HCT116 (cell line): ENCODE results near the gene IDUA. TPM values are rescaled to one million over a fixed set of nuclear protein-coding genes. Genes with fewer than 3 reads are reported as not detected.

Experiments
- ATAC-seq: fragments of 200-7000 bp; cut with Tn5 transposase; 2 replicates; pipeline ENCODE4 v1.9.1; 2020; ENCODE audit warnings: mild to moderate bottlenecking, moderate library complexity
- BruUV-seq: library from RNA; stranded (reverse); fragments of 400-500 nt; replicated peaks from 2 replicates; lab custom pipeline; 2021; lab: Mats Ljungman, UMichigan
- CTCF ChIA-PET: fragments of 300-600 bp; sonication (Branson Sonifier 250); formaldehyde crosslinking; loops from one replicate; lab custom pipeline; 2021; ENCODE audit warnings: antibody characterized with exemption; lab: Charles Lee
- POLR2A ChIA-PET: fragments of 300-600, 350-600 bp; sonication (Branson Sonifier 250); formaldehyde crosslinking; loops from one replicate; lab custom pipeline; 2021; ENCODE audit warnings: antibody characterized with exemption; lab: Charles Lee
- RAD21 ChIA-PET, 2 experiments: fragments of 300-600 bp; sonication (Branson Sonifier 250); formaldehyde crosslinking; loops; one replicate each; lab custom pipeline; 2023; ENCODE audit warnings: low total read pairs in 2 of 2; ENCODE audit not compliant: uncharacterized antibody in 2 of 2, unreplicated experiment in 2 of 2, low non-redundant PET in 1 of 2; lab: Charles Lee
- DNase-seq: peaks from one replicate; pipeline ENCODE4 v3.0.0-alpha.2; 2010; ENCODE audit warnings: low read depth, low spot score
- H2AFZ ChIP-seq: fragments of 200-600 bp; shearing (Covaris generic), sonication (generic); 2 replicates; pipeline ENCODE4 v1.6.1; 2017; ENCODE audit warnings: low read depth, mixed run types, mixed read lengths, antibody characterized with exemption, low read length; ENCODE audit not compliant: poor library complexity, severe bottlenecking
- H3K27ac ChIP-seq: 2 replicates; pipeline ENCODE4 v1.5.1; 2012; ENCODE audit warnings: low read depth, low read length
- H3K27me3 ChIP-seq: fragments of 200-600 bp; sonication (generic); 2 replicates; pipeline ENCODE4 v1.6.1; 2016; ENCODE audit warnings: mixed run types, low read length, mixed read lengths; ENCODE audit not compliant: insufficient read depth
- H3K36me3 ChIP-seq, 2 experiments: fragments of 200-500 bp in 1 of 2; fragments of 200-600 bp in 1 of 2; sonication (Bioruptor generic) in 1 of 2; sonication (generic) in 1 of 2; 2 replicates each; pipeline versions ENCODE4 v1.5.1 to v1.6.1; 2014 to 2016; ENCODE audit warnings: low read length in 2 of 2, inconsistent platforms in 1 of 2, mixed read lengths in 1 of 2, mixed run types in 1 of 2; ENCODE audit not compliant: insufficient read depth in 2 of 2, control insufficient read depth in 1 of 2
- H3K4me1 ChIP-seq, 2 experiments: fragments of 200-600 bp in 1 of 2; sonication (generic) in 1 of 2; 2 replicates each; pipeline versions ENCODE4 v1.5.1 to v1.6.1; 2012 to 2017; ENCODE audit warnings: low read length in 2 of 2, inconsistent platforms in 1 of 2, mild to moderate bottlenecking in 1 of 2, mixed read lengths in 1 of 2, mixed run types in 1 of 2, moderate library complexity in 1 of 2; ENCODE audit not compliant: insufficient read depth in 2 of 2, control insufficient read depth in 1 of 2
- H3K4me2 ChIP-seq: fragments of 200-600 bp; sonication (generic); 2 replicates; pipeline ENCODE4 v1.6.1; 2017; ENCODE audit warnings: mixed run types, low read length, mixed read lengths
- H3K4me3 ChIP-seq, 2 experiments: fragments of 200-600 bp in 1 of 2; sonication (generic) in 1 of 2; replicated peaks in 1 of 2; 2 replicates each; pipeline ENCODE4 v1.5.1; 2011 to 2016; ENCODE audit warnings: low read length in 2 of 2, control low read depth in 1 of 2, low read depth in 1 of 2, mild to moderate bottlenecking in 1 of 2, mixed read lengths in 1 of 2, mixed run types in 1 of 2
- H3K79me2 ChIP-seq: fragments of 200-600 bp; sonication (generic); 2 replicates; pipeline ENCODE4 v1.6.1; 2017; ENCODE audit warnings: mild to moderate bottlenecking, mixed run types, low read length, moderate library complexity, mixed read lengths; ENCODE audit not compliant: insufficient read depth
- H3K9ac ChIP-seq: fragments of 200-600 bp; sonication (generic); 2 replicates; pipeline ENCODE4 v1.6.1; 2016; ENCODE audit warnings: low read length, mixed read lengths
- H3K9me2 ChIP-seq: fragments of 200-600 bp; sonication (generic), shearing (Covaris generic); 2 replicates; pipeline ENCODE4 v1.6.1; 2017; ENCODE audit warnings: mixed run types, mild to moderate bottlenecking, moderate library complexity; ENCODE audit not compliant: insufficient read depth
- H3K9me3 ChIP-seq, 2 experiments: fragments of 200-500 bp in 1 of 2; fragments of 200-600 bp in 1 of 2; sonication (Bioruptor generic) in 1 of 2; sonication (generic) in 1 of 2; 2 replicates each; pipeline ENCODE4 v1.6.1; 2014 to 2017; ENCODE audit warnings: low read length in 2 of 2, mixed read lengths in 2 of 2, inconsistent platforms in 1 of 2, low read depth in 1 of 2, mild to moderate bottlenecking in 1 of 2, mixed run types in 1 of 2, moderate library complexity in 1 of 2; ENCODE audit not compliant: control insufficient read depth in 1 of 2, insufficient read depth in 1 of 2
- H4K20me1 ChIP-seq: fragments of 200-600 bp; sonication (generic), shearing (Covaris generic); 2 replicates; pipeline ENCODE4 v1.6.1; 2017; ENCODE audit warnings: mixed run types, mild to moderate bottlenecking, moderate library complexity; ENCODE audit not compliant: insufficient read depth
- CBX3 ChIP-seq: IDR thresholded peaks from 2 replicates; pipeline ENCODE4 v1.6.1; 2012; ENCODE audit warnings: low read depth
- CEBPB ChIP-seq: IDR thresholded peaks from 2 replicates; pipeline ENCODE4 v1.6.1; 2012; ENCODE audit warnings: low read depth
- CTCF ChIP-seq, 3 experiments: fragments of 200-600 bp in 1 of 3; sonication (generic) in 1 of 3; IDR thresholded peaks in 2 of 3; conservative IDR thresholded peaks in 1 of 3; 2 replicates each; pipeline ENCODE4 v1.5.1; 2012 to 2017; ENCODE audit warnings: low read depth in 2 of 3, low read length in 2 of 3, antibody characterized with exemption in 1 of 3, borderline replicate concordance in 1 of 3, control low read depth in 1 of 3, mild to moderate bottlenecking in 1 of 3, mixed read lengths in 1 of 3, mixed run types in 1 of 3, moderate library complexity in 1 of 3; ENCODE audit not compliant: insufficient read depth in 1 of 3
- ELF1 ChIP-seq: IDR thresholded peaks from 2 replicates; pipeline ENCODE4 v1.6.1; 2012; ENCODE audit warnings: low read depth, borderline replicate concordance
- EZH2 ChIP-seq: fragments of 200-600 bp; sonication (generic); IDR thresholded peaks from 2 replicates; pipeline ENCODE4 v1.6.1; 2017; ENCODE audit warnings: antibody characterized with exemption, mixed run types
- POLR2A ChIP-seq: IDR thresholded peaks from 2 replicates; pipeline ENCODE4 v1.7.0; 2011; ENCODE audit warnings: borderline replicate concordance; ENCODE audit not compliant: insufficient read depth, insufficient read length; ENCODE audit errors: extremely low read depth
- POLR2AphosphoS5 ChIP-seq: IDR thresholded peaks from 2 replicates; pipeline ENCODE4 v1.6.1; 2011; ENCODE audit warnings: mild to moderate bottlenecking, low read depth, low read length, moderate library complexity
- RAD21 ChIP-seq: IDR thresholded peaks from 2 replicates; pipeline ENCODE4 v1.6.1; 2012; ENCODE audit warnings: low read depth, mild to moderate bottlenecking
- SIN3A ChIP-seq: IDR thresholded peaks from 2 replicates; pipeline ENCODE4 v1.6.1; 2012; ENCODE audit warnings: low read depth
- SP1 ChIP-seq: IDR thresholded peaks from 2 replicates; pipeline ENCODE4 v1.6.1; 2012; ENCODE audit warnings: low read depth
- SRF ChIP-seq: IDR thresholded peaks from 2 replicates; pipeline ENCODE4 v1.6.1; 2012; ENCODE audit warnings: low read depth
- TCF7L2 ChIP-seq: IDR thresholded peaks from 2 replicates; pipeline ENCODE4 v1.7.0; 2011; ENCODE audit warnings: borderline replicate concordance, inconsistent platforms; ENCODE audit not compliant: insufficient read depth, insufficient read length; ENCODE audit errors: extremely low read depth
- YY1 ChIP-seq: IDR thresholded peaks from 2 replicates; pipeline ENCODE4 v1.6.1; 2011; ENCODE audit warnings: low read length, low read depth, moderate library complexity, mild to moderate bottlenecking; ENCODE audit not compliant: insufficient replicate concordance; ENCODE audit errors: extremely low read depth
- intact Hi-C: fragments of 100-400 bp; cut with micrococcal nuclease; formaldehyde crosslinking; loops from 2 replicates; pipeline ENCODE4 v1.10.0; 2022
- total RNA-seq: library from RNA; stranded (reverse); gene quantifications from one replicate; pipeline ENCODE4 v1.2.1, GENCODE V29; 2021; ENCODE audit not compliant: unreplicated experiment

IDUA gene
- total RNA-seq, 1 experiment from 2014 or later: 28.2 TPM

DNA sequence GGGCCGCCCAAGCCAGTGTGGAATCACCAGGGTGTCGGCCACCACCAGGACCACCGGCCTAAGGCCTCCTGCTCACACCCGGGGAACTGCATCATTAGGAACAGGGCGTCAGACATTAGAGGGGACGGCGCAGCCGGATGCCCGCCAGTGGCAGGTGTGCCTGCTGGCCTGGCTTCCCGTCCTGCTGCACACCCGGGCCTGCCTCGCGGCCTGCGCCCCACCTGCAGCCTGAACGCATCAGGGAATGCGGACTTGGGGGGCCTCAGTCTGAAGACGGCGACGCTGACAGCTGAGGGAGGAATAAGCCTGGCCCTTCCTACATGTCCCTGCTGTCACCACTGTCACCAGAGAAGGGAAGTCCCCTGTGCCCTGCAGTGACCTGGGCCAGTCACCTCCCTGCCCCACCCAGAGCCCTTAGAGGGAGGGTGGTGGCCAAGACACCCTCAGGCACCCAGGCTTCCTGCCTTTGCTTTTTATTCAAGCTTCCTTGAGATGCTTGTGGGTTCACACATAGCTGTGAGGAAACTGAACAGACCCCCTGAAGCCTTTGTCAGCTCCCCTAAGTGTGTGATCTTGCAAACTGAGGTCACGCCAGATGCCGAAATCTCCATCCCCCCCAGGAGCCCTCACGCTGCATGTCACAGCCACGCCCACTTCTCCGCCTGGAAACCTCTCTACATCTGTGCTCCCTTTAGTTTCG is 16.6 kb upstream of the IDUA start:
- ChIA-PET CTCF (no interaction called here), RAD21 (no interaction called here), POLR2A (no interaction called here)
- Histone ChIP-seq H3K4me3 (no peak overlapping the region), H2AFZ (no peak overlapping the region), H3K27me3 (no peaks in the 10 kb centered on the region), H3K4me2 (no peak overlapping the region), H3K9me3 (no peaks in the 10 kb centered on the region), H3K4me1 (peaks cover 9 to 19% of the 10 kb centered on the region in 2 experiments; a peak in 3 of 4 replicates), H3K36me3 (no peaks in the 10 kb centered on the region), H3K9ac (no peak overlapping the region), H3K27ac (no peak overlapping the region), H3K79me2 (no peaks in the 10 kb centered on the region), H4K20me1 (no peaks in the 10 kb centered on the region), H3K9me2 (no peaks in the 10 kb centered on the region)
- intact Hi-C loops: no loop called here
- no TSS peak for BruUV-seq
- ATAC-seq (no peak), DNase-seq (no peak)
- no peak for TF ChIP-seq CBX3
- TF ChIP-seq YY1: no peak
- TF ChIP-seq SRF: no peak
- no peak for TF ChIP-seq EZH2

DNA sequence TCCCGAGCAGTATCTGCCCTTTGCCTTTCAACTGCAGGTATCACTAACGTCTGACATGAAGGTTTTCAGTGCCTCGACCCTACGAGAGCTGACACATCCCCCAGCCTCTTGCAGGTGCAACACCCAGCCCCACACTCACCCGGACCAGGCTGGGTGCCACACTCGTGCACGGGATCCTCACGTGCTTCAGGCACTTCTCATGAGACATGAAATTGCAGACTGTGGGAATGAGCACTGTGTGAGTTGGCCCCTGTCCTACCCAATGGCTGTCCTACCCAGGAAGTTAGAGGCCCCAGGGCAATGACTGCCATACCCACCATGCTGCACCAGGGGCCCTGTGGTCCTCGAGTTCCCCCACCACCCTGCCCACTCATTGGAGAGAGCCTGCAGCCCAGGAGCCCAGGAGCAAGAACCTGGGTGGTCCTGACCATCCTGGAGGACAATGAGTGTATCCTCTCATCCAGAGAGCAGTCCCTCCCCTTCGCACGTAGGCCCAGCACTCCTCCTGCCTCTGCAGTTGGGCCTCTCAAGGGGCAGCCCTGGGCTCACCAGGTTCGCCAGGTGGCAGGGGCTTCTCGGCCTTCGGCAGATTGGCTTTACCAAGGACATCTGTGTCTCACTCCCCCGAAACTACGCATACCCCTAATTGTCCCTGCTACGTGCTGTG is 15.9 kb upstream of the IDUA start:
- Histone ChIP-seq H3K27ac (no peak overlapping the region), H3K36me3 (no peaks in the 10 kb centered on the region), H3K27me3 (no peaks in the 10 kb centered on the region), H2AFZ (no peak overlapping the region), H3K9me2 (no peaks in the 10 kb centered on the region), H3K4me2 (0 out of 2 replicates have a peak overlapping the region, but pooled peaks have one; percentile 92), H3K4me1 (peaks cover 9 to 19% of the 10 kb centered on the region in 2 experiments; a peak in 3 of 4 replicates), H4K20me1 (no peaks in the 10 kb centered on the region), H3K79me2 (no peaks in the 10 kb centered on the region), H3K9ac (no peak overlapping the region), H3K9me3 (no peaks in the 10 kb centered on the region), H3K4me3 (no peak overlapping the region)
- ATAC-seq: no peak
- ChIA-PET RAD21 (no interaction called here), CTCF (no interaction called here), POLR2A (no interaction called here)
- no peak for DNase-seq
- intact Hi-C loops: no loop called here
- BruUV-seq: TSS peak; percentile 34
- TF ChIP-seq POLR2A (no peak), CTCF (IDR thresholded peaks at IDR 0.05 in 2 of 3, conservative IDR thresholded peaks at IDR 0.05 in 1 of 3; ENCODE audit: borderline replicate concordance in 1 of 3, insufficient read depth in 1 of 3, low read depth in 2 of 3, low read length in 2 of 3) (no peak), ELF1 (no peak), CBX3 (no peak), SRF (no peak), CEBPB (no peak), RAD21 (no peak), SIN3A (no peak), EZH2 (no peak), POLR2AphosphoS5 (no peak), TCF7L2 (no peak), SP1 (no peak)
